Stimulated activated effector memory CD8-positive, alpha-beta T cell treated with anti-CD3 and anti-CD28 coated beads, Interleukin-12 subunit alpha, Interleukin-12 subunit beta, amount 100 ng/mL, for 72 hours (primary cell): ENCODE measurements around the gene BICRA.
"Not testable (repeated sequence)": the region's sequence is repeated elsewhere in the genome, so short reads cannot be mapped to it uniquely, and the experiment has no call there.

ENCODE experiments used
- ATAC-seq: fragments of 150-1000 bp; cut with Tn5 transposase; 2 replicates; pipeline ENCODE4 v1.10.0; 2021
- DNase-seq, 2 donors: peaks; one replicate each; pipeline ENCODE4 v3.0.0; 2021 to 2022; ENCODE audit warnings: low spot score in 2 of 2
- H3K27ac Mint-ChIP-seq: one replicate; pipeline ENCODE4 v1.8.0; 2022; ENCODE audit warnings: mild to moderate bottlenecking, mixed read lengths
- H3K36me3 Mint-ChIP-seq: one replicate; pipeline ENCODE4 v1.8.0; 2022; ENCODE audit warnings: mild to moderate bottlenecking, mixed read lengths
- H3K4me1 Mint-ChIP-seq: one replicate; pipeline ENCODE4 v1.8.0; 2022; ENCODE audit warnings: mixed read lengths
- H3K4me3 Mint-ChIP-seq: one replicate; pipeline ENCODE4 v1.8.0; 2022; ENCODE audit warnings: mild to moderate bottlenecking, mixed read lengths
- H3K9me3 Mint-ChIP-seq: one replicate; pipeline ENCODE4 v1.8.0; 2022; ENCODE audit warnings: mixed read lengths

Gene BICRA

GRCh38 chr19:47699360-47699917 lies 90.5 kb downstream of the BICRA start:
- H3K36me3 Mint-ChIP-seq, result peaks cover 24% of the 10 kb centered on the region

GRCh38 chr19:47700934-47701716 lies 92.2 kb downstream of the BICRA start:
- DNase-seq, result no peak
- H3K36me3 Mint-ChIP-seq, result peaks cover 21% of the 10 kb centered on the region
- no peak overlapping the region for H3K27ac Mint-ChIP-seq
- H3K4me3 Mint-ChIP-seq, result no peak overlapping the region
- H3K9me3 Mint-ChIP-seq, result no peaks in the 10 kb centered on the region
- no peak for ATAC-seq
- no peaks in the 10 kb centered on the region for H3K4me1 Mint-ChIP-seq

More at GRCh38 chr19:47699360-47699917, 90.5 kb downstream of the BICRA start:
- Mint-ChIP-seq H3K27ac (no peak overlapping the region), H3K4me1 (no peaks in the 10 kb centered on the region), H3K4me3 (no peak overlapping the region), H3K9me3 (no peaks in the 10 kb centered on the region)
- DNase-seq (peak; percentile 35 to 75), ATAC-seq (peak; percentile 64)

- no peak overlapping the region for H3K4me3 Mint-ChIP-seq
- no peak for ATAC-seq
- no peaks in the 10 kb centered on the region for H3K4me1 Mint-ChIP-seq
- H3K27ac Mint-ChIP-seq, result no peak overlapping the region
- H3K9me3 Mint-ChIP-seq, result no peaks in the 10 kb centered on the region
- peaks cover 21% of the 10 kb centered on the region for H3K36me3 Mint-ChIP-seq
- DNase-seq, result no peak
Observed at GRCh38 chr19:47701717-47702552, 93.0 kb downstream of the BICRA start.

GRCh38 chr19:47702671-47703070 lies 93.7 kb downstream of the BICRA start:
- no peaks in the 10 kb centered on the region for H3K4me1 Mint-ChIP-seq
- ATAC-seq (no peak), DNase-seq (no peak)
- H3K27ac Mint-ChIP-seq, result peak overlapping the region; percentile 32
- H3K9me3 Mint-ChIP-seq, result no peaks in the 10 kb centered on the region
- H3K4me3 Mint-ChIP-seq, result no peak overlapping the region
- H3K36me3 Mint-ChIP-seq, result peaks cover 21% of the 10 kb centered on the region

- no peaks in the 10 kb centered on the region for H3K4me1 Mint-ChIP-seq
- H3K36me3 Mint-ChIP-seq, result peaks cover 21% of the 10 kb centered on the region
- no peak overlapping the region for H3K4me3 Mint-ChIP-seq
- DNase-seq (no peak), ATAC-seq (no peak)
- no peak overlapping the region for H3K27ac Mint-ChIP-seq
- H3K9me3 Mint-ChIP-seq, result no peaks in the 10 kb centered on the region
Observed at GRCh38 chr19:47703301-47703700, 94.4 kb downstream of the BICRA start.

GRCh38 chr19:47704024-47704423 lies 95.1 kb downstream of the BICRA start:
- H3K4me3 Mint-ChIP-seq, result no peak overlapping the region
- no peak overlapping the region for H3K27ac Mint-ChIP-seq

GRCh38 chr19:47704656-47705055 lies 95.7 kb downstream of the BICRA start:
- no peak overlapping the region for H3K27ac Mint-ChIP-seq
- no peak overlapping the region for H3K4me3 Mint-ChIP-seq
- peaks cover 15% of the 10 kb centered on the region for H3K36me3 Mint-ChIP-seq
- H3K4me1 Mint-ChIP-seq, result no peaks in the 10 kb centered on the region
- DNase-seq (no peak), ATAC-seq (no peak)
- no peaks in the 10 kb centered on the region for H3K9me3 Mint-ChIP-seq

More at GRCh38 chr19:47704024-47704423, 95.1 kb downstream of the BICRA start:
- Mint-ChIP-seq H3K36me3 (peaks cover 21% of the 10 kb centered on the region), H3K4me1 (no peaks in the 10 kb centered on the region), H3K9me3 (no peaks in the 10 kb centered on the region)
- ATAC-seq (no peak), DNase-seq (no peak)

GRCh38 chr19:47707135-47707925 lies 98.4 kb downstream of the BICRA start:
- Mint-ChIP-seq H3K27ac (no peak overlapping the region), H3K4me3 (no peak overlapping the region), H3K4me1 (no peaks in the 10 kb centered on the region), H3K9me3 (no peaks in the 10 kb centered on the region), H3K36me3 (peaks cover 6% of the 10 kb centered on the region)
- peak; percentile 95 for ATAC-seq
- peak; percentile 70 to 86 for DNase-seq

GRCh38 chr19:47711652-47712242 lies 102.8 kb downstream of the BICRA start:
- ATAC-seq (no peak), DNase-seq (no peak)
- H3K36me3 Mint-ChIP-seq, result no peaks in the 10 kb centered on the region
- H3K27ac Mint-ChIP-seq, result no peak overlapping the region
- H3K4me3 Mint-ChIP-seq, result no peak overlapping the region
- peaks cover 13% of the 10 kb centered on the region for H3K4me1 Mint-ChIP-seq
- H3K9me3 Mint-ChIP-seq, result no peaks in the 10 kb centered on the region

- Mint-ChIP-seq H3K4me1 (peaks cover 13% of the 10 kb centered on the region), H3K9me3 (no peaks in the 10 kb centered on the region), H3K36me3 (no peaks in the 10 kb centered on the region), H3K27ac (no peak within 1 kb of the TSS), H3K4me3 (peak within 1 kb of the TSS; percentile 40)
- DNase-seq (peak; percentile 56 to 70), ATAC-seq (peak; percentile 77)
Observed at GRCh38 chr19:47713046-47714021, 104.4 kb downstream of the BICRA start, which contains the start of gene EHD2. EHD2 (plus strand) TSS chr19:47713422; CDS start chr19:47716613, 3,191 bp downstream.

GRCh38 chr19:47714339-47714738 lies 105.4 kb downstream of the BICRA start:
- no peaks in the 10 kb centered on the region for H3K36me3 Mint-ChIP-seq
- peaks cover 13% of the 10 kb centered on the region for H3K4me1 Mint-ChIP-seq
- H3K27ac Mint-ChIP-seq, result no peak overlapping the region
- ATAC-seq (no peak), DNase-seq (no peak)
- no peaks in the 10 kb centered on the region for H3K9me3 Mint-ChIP-seq
- peak overlapping the region; percentile 40 for H3K4me3 Mint-ChIP-seq

- H3K36me3 Mint-ChIP-seq, H3K27ac Mint-ChIP-seq, ATAC-seq, H3K4me3 Mint-ChIP-seq, DNase-seq, H3K9me3 Mint-ChIP-seq: not testable (repeated sequence)
- H3K4me1 Mint-ChIP-seq, result peaks cover 13% of the 10 kb centered on the region
Observed at GRCh38 chr19:47714855-47715254, 105.9 kb downstream of the BICRA start.

- H3K4me1 Mint-ChIP-seq, result peaks cover 13% of the 10 kb centered on the region
- no peak overlapping the region for H3K27ac Mint-ChIP-seq
- ATAC-seq (no peak), DNase-seq (no peak)
- no peak overlapping the region for H3K4me3 Mint-ChIP-seq
- no peaks in the 10 kb centered on the region for H3K9me3 Mint-ChIP-seq
- H3K36me3 Mint-ChIP-seq, result no peaks in the 10 kb centered on the region
Observed at GRCh38 chr19:47716270-47716937, 107.5 kb downstream of the BICRA start.
